HepG2 (cell line): ENCODE results near the gene CDO1. TPM values are rescaled to one million over a fixed set of nuclear protein-coding genes. Genes with fewer than 3 reads are reported as not detected.

Experiments used
- ATRX ChIP-seq: sonication (generic); formaldehyde crosslinking; IDR thresholded peaks from 2 replicates; pipeline ENCODE4 v1.4.0; 2020; ENCODE audit warnings: missing genetic modification reagents, borderline replicate concordance
- CCAR2 ChIP-seq: fragments of 200-400 bp; formaldehyde crosslinking; optimal IDR thresholded peaks from 2 replicates; pipeline ENCODE3; 2018; ENCODE audit warnings: low read depth, mild to moderate bottlenecking, low read length, moderate library complexity
- CEBPB ChIP-seq: IDR thresholded peaks from 2 replicates; pipeline ENCODE4 v1.6.1; 2011; ENCODE audit warnings: low read depth, low read length, improper control_type of control experiment, borderline replicate concordance
- FOXK1 ChIP-seq: sonication (generic); formaldehyde crosslinking; IDR thresholded peaks from 2 replicates; pipeline ENCODE4 v1.4.0; 2020; ENCODE audit warnings: low read depth, missing genetic modification reagents, borderline replicate concordance
- KAT2B ChIP-seq: fragments of 150-350 bp; IDR thresholded peaks from 2 replicates; pipeline ENCODE4 v1.6.1; 2014; ENCODE audit warnings: low read depth, low read length, borderline replicate concordance
- MBD4 ChIP-seq: IDR thresholded peaks from 2 replicates; pipeline ENCODE4 v1.6.1; 2012; ENCODE audit warnings: low read length, inconsistent platforms, borderline replicate concordance
- NR3C1 ChIP-seq: sonication (generic); formaldehyde crosslinking; IDR thresholded peaks from 2 replicates; pipeline ENCODE4 v1.4.0; 2020; ENCODE audit warnings: missing genetic modification reagents
- PITX1 ChIP-seq: sonication (generic); formaldehyde crosslinking; IDR thresholded peaks from 2 replicates; pipeline ENCODE4 v1.5.1; 2020; ENCODE audit warnings: mild to moderate bottlenecking, missing genetic modification reagents
- POLR2AphosphoS5 ChIP-seq: IDR thresholded peaks from 2 replicates; pipeline ENCODE4 v1.6.1; 2012; ENCODE audit warnings: low read depth, low read length
- PRMT3 ChIP-seq: sonication (generic); formaldehyde crosslinking; IDR thresholded peaks from 2 replicates; pipeline ENCODE4 v1.8.1; 2022; ENCODE audit warnings: low read depth, mild to moderate bottlenecking, moderate library complexity, missing genetic modification reagents, borderline replicate concordance
- RAD51 ChIP-seq: fragments of 450-650 bp; IDR thresholded peaks from 2 replicates; pipeline ENCODE4 v1.6.1; 2016; ENCODE audit warnings: borderline replicate concordance
- RBFOX2 ChIP-seq: fragments of 200-400 bp; formaldehyde crosslinking; IDR thresholded peaks from 2 replicates; pipeline ENCODE4 v1.6.1; 2017; ENCODE audit warnings: low read depth, mild to moderate bottlenecking, low read length
- ZFP37 ChIP-seq: sonication (generic); formaldehyde crosslinking; IDR thresholded peaks from 2 replicates; pipeline ENCODE4 v1.4.0; 2020; ENCODE audit warnings: missing genetic modification reagents, borderline replicate concordance
- ZMYM3 ChIP-seq: sonication (generic); formaldehyde crosslinking; IDR thresholded peaks from 2 replicates; pipeline ENCODE4 v1.5.1; 2020; ENCODE audit warnings: mild to moderate bottlenecking, missing genetic modification reagents
- ZNF101 ChIP-seq: sonication (generic); formaldehyde crosslinking; IDR thresholded peaks from 2 replicates; pipeline ENCODE4 v1.4.0; 2020; ENCODE audit warnings: mild to moderate bottlenecking, low read depth, missing genetic modification reagents, borderline replicate concordance
- ZNF34 ChIP-seq: sonication (generic); formaldehyde crosslinking; IDR thresholded peaks from 2 replicates; pipeline ENCODE4 v1.4.0; 2020; ENCODE audit warnings: mild to moderate bottlenecking, missing genetic modification reagents, borderline replicate concordance
- ZNF558 ChIP-seq: sonication (generic); formaldehyde crosslinking; IDR thresholded peaks from 2 replicates; pipeline ENCODE4 v1.9.0; 2022; ENCODE audit warnings: mild to moderate bottlenecking, missing genetic modification reagents, borderline replicate concordance
- ZNF782 ChIP-seq: sonication (generic); formaldehyde crosslinking; IDR thresholded peaks from 2 replicates; pipeline ENCODE4 v1.4.0; 2020; ENCODE audit warnings: missing genetic modification reagents, mild to moderate bottlenecking, borderline replicate concordance
- polyA plus RNA-seq, 8 experiments: library from polyadenylated mRNA; depleted of rRNA in 3 of 8; stranded (reverse) in 7 of 8; unstranded in 1 of 8; fragments of >200 nt; fragmentation: Illumina TruSeq in 4 of 8; extraction: Trizol in 4 of 8; gene quantifications; 2 replicates each; pipeline versions ENCODE4 v1.2.1 to v1.2.3, GENCODE V29; 2011 to 2016; ENCODE audit warnings: low read depth in 4 of 8, missing spikeins in 1 of 8, mixed read lengths in 1 of 8; ENCODE audit not compliant: insufficient read depth in 1 of 8
- total RNA-seq, 5 experiments: library from RNA; depleted of rRNA; stranded (reverse); fragments of >200 nt; fragmentation: Illumina TruSeq; extraction: Trizol; gene quantifications; 2 replicates each; pipeline ENCODE4 v1.2.3, GENCODE V29; 2016; ENCODE audit warnings: low read depth in 1 of 5
- TF ChIP-seq, protein P1 (sequence below): fragments of 450-650 bp; IDR thresholded peaks from 2 replicates; pipeline ENCODE4 v1.6.1; 2017
- TF ChIP-seq, protein P2 (sequence below): IDR thresholded peaks from 2 replicates; pipeline ENCODE4 v1.6.1; 2016
- TF ChIP-seq, protein P3 (sequence below): sonication (generic); formaldehyde crosslinking; IDR thresholded peaks from 2 replicates; pipeline ENCODE4 v1.4.0; 2020; ENCODE audit warnings: missing genetic modification reagents, borderline replicate concordance
- TF ChIP-seq, protein P4 (sequence below): sonication (generic); formaldehyde crosslinking; conservative IDR thresholded peaks from 2 replicates; pipeline ENCODE4 v1.4.0; 2020; ENCODE audit warnings: missing genetic modification reagents

CDO1 gene
- total and polyA plus RNA-seq, 2 of the 13 experiments (the other 11 are each of a cell fraction or from before 2014, with no cell fraction given): 3.2 to 4.4 TPM

DNA sequence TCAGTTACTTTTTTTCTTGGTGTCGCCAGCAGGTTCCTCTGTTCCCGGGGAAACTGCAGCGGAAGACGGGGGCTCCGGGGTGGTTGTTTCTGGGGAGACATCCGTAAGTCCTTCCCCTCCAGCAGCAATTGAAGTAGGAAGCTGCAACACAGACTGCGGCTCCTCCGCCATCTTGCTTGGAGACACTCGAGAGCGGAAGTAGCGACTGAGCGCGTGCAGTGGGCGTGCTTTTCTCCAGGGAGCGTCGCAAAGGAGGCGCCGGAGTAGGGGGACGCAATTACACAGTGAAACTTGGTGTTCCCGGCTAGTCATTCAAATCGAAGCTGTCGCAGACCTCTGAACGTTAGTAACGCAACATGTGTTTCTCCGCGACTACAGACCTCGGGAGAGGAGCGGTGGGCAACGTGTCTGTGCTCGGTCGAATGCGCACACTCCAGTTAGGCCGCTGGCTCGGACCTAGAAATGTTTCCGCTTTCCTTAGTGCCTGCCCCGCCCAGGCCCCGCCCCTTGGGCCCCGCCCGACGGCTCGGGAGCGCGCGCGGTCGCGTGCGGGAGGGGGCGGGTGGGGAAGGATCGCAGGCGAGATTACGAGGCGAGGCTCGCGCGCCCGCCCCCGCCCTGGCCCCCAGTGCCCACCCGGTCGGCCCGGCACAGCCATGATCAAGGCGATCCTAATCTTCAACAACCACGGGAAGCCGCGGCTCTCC is 25.1 kb upstream of the CDO1 start, which contains the start of the genes AP3S1 and ATG12 (continued):
- TF ChIP-seq ZFP37 (CRISPR knock-in tag) (peak; percentile 94), ZNF101 (CRISPR knock-in tag) (no peak), RAD51 (no peak), ZNF782 (CRISPR knock-in tag) (no peak; the same call in 1 of the 2 replicates), ZNF558 (CRISPR knock-in tag) (peak; percentile 94; the same call in 1 of the 2 replicates), KAT2B (no peak), PITX1 (CRISPR knock-in tag) (peak; percentile 68), ZNF34 (CRISPR knock-in tag) (no peak), CCAR2 (no peak), NR3C1 (no peak), PRMT3 (CRISPR knock-in tag) (no peak; the same call in 1 of the 2 replicates), ZMYM3 (CRISPR knock-in tag) (no peak), FOXK1 (peak; percentile 83), POLR2AphosphoS5 (peak; percentile 82), ATRX (CRISPR knock-in tag) (no peak), CEBPB (no peak), MBD4 (no peak), RBFOX2 (peak; percentile 82)
- TF ChIP-seq, protein P1, sequence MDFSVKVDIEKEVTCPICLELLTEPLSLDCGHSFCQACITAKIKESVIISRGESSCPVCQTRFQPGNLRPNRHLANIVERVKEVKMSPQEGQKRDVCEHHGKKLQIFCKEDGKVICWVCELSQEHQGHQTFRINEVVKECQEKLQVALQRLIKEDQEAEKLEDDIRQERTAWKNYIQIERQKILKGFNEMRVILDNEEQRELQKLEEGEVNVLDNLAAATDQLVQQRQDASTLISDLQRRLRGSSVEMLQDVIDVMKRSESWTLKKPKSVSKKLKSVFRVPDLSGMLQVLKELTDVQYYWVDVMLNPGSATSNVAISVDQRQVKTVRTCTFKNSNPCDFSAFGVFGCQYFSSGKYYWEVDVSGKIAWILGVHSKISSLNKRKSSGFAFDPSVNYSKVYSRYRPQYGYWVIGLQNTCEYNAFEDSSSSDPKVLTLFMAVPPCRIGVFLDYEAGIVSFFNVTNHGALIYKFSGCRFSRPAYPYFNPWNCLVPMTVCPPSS: no peak
- TF ChIP-seq, protein P2, sequence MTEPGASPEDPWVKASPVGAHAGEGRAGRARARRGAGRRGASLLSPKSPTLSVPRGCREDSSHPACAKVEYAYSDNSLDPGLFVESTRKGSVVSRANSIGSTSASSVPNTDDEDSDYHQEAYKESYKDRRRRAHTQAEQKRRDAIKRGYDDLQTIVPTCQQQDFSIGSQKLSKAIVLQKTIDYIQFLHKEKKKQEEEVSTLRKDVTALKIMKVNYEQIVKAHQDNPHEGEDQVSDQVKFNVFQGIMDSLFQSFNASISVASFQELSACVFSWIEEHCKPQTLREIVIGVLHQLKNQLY (CRISPR knock-in tag): peak; percentile 65; the same call in 1 of the 2 replicates
- TF ChIP-seq, protein P3, sequence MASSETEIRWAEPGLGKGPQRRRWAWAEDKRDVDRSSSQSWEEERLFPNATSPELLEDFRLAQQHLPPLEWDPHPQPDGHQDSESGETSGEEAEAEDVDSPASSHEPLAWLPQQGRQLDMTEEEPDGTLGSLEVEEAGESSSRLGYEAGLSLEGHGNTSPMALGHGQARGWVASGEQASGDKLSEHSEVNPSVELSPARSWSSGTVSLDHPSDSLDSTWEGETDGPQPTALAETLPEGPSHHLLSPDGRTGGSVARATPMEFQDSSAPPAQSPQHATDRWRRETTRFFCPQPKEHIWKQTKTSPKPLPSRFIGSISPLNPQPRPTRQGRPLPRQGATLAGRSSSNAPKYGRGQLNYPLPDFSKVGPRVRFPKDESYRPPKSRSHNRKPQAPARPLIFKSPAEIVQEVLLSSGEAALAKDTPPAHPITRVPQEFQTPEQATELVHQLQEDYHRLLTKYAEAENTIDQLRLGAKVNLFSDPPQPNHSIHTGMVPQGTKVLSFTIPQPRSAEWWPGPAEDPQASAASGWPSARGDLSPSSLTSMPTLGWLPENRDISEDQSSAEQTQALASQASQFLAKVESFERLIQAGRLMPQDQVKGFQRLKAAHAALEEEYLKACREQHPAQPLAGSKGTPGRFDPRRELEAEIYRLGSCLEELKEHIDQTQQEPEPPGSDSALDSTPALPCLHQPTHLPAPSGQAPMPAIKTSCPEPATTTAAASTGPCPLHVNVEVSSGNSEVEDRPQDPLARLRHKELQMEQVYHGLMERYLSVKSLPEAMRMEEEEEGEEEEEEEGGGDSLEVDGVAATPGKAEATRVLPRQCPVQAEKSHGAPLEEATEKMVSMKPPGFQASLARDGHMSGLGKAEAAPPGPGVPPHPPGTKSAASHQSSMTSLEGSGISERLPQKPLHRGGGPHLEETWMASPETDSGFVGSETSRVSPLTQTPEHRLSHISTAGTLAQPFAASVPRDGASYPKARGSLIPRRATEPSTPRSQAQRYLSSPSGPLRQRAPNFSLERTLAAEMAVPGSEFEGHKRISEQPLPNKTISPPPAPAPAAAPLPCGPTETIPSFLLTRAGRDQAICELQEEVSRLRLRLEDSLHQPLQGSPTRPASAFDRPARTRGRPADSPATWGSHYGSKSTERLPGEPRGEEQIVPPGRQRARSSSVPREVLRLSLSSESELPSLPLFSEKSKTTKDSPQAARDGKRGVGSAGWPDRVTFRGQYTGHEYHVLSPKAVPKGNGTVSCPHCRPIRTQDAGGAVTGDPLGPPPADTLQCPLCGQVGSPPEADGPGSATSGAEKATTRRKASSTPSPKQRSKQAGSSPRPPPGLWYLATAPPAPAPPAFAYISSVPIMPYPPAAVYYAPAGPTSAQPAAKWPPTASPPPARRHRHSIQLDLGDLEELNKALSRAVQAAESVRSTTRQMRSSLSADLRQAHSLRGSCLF (CRISPR knock-in tag): peak; percentile 57; the same call in 1 of the 2 replicates
- TF ChIP-seq, protein P4, sequence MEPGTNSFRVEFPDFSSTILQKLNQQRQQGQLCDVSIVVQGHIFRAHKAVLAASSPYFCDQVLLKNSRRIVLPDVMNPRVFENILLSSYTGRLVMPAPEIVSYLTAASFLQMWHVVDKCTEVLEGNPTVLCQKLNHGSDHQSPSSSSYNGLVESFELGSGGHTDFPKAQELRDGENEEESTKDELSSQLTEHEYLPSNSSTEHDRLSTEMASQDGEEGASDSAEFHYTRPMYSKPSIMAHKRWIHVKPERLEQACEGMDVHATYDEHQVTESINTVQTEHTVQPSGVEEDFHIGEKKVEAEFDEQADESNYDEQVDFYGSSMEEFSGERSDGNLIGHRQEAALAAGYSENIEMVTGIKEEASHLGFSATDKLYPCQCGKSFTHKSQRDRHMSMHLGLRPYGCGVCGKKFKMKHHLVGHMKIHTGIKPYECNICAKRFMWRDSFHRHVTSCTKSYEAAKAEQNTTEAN (CRISPR knock-in tag): peak; percentile 89
